Astrocyte (in vitro differentiated cells and primary cell): ENCODE data around the gene ACP6.

Source experiments
- EZH2 ChIP-seq: IDR thresholded peaks from 2 replicates; pipeline ENCODE4 v1.6.1; 2012; ENCODE audit warnings: mild to moderate bottlenecking, low read length, inconsistent platforms; ENCODE audit not compliant: insufficient read depth
- TF ChIP-seq, protein P1 (sequence below): IDR thresholded peaks from 2 replicates; pipeline ENCODE4 v1.5.1; 2011; ENCODE audit warnings: low read depth, mild to moderate bottlenecking, inconsistent platforms, low read length, moderate library complexity; ENCODE audit not compliant: insufficient read depth

DNA sequence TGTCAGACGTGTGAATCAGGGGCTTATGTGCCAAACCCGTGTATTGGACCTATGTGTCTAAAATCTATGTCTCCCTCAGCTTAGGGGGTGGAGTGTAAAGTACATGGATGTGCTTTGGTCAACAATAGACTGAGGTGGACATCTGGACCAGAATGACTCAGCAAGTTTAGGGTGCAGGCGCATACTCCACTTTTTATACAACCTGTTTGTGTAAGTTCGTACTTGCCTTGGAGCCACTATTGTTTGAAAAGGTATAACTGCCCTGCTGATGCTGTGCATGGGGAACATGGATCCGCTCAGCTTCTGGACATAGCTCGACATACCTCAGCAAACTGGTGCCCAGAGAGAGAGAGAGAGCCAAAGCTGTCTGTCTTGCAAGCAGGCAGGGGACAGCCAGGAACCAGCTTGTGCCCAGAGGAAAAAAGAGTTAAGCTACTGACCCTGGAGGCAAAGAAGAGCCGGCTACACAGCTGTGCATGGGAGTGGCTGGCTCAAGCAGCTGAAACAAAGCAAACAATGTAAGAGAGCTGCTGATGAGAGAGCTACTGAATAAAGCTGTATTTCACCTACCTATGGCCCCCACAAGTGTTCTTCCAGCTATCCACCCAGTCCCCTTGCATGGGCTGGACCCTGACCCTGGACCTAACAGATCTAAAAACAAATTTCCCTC lies 48.8 kb upstream of the ACP6 start:
- TF ChIP-seq, protein P1, sequence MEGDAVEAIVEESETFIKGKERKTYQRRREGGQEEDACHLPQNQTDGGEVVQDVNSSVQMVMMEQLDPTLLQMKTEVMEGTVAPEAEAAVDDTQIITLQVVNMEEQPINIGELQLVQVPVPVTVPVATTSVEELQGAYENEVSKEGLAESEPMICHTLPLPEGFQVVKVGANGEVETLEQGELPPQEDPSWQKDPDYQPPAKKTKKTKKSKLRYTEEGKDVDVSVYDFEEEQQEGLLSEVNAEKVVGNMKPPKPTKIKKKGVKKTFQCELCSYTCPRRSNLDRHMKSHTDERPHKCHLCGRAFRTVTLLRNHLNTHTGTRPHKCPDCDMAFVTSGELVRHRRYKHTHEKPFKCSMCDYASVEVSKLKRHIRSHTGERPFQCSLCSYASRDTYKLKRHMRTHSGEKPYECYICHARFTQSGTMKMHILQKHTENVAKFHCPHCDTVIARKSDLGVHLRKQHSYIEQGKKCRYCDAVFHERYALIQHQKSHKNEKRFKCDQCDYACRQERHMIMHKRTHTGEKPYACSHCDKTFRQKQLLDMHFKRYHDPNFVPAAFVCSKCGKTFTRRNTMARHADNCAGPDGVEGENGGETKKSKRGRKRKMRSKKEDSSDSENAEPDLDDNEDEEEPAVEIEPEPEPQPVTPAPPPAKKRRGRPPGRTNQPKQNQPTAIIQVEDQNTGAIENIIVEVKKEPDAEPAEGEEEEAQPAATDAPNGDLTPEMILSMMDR, result no peak
- TF ChIP-seq EZH2, result no peak
